ENCODE results near the gene MYCBP2.

MYCBP2 gene

DNA sequence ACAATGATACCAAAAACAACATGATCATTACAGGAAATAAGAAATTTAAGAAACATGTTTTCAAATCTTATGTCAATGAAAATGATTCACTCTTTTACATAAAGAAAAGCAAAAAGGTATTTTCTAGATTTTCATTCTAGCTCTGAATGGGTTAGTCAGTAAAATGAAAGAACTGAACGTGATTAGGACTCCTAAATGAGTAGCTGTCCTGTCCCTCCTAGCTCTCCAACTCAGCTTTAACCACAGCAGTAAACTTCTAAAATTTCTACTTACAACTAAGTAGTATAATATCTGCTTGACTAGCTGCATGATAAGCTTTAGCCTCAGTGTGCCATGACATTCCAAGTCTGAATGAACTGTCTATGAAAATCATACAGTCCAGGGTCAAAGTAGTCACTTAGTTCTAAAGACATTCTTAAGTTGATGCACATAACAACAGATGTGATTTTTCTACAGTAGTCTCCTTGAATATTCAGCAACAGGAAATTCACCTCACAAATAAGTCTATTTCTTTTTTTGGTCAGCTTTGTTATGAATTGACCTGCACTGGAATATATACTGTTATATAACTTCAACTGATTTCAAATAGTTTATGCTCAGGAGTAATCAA is 136.4 kb downstream of the MYCBP2 start:
- no peak for DNase-seq

DNA sequence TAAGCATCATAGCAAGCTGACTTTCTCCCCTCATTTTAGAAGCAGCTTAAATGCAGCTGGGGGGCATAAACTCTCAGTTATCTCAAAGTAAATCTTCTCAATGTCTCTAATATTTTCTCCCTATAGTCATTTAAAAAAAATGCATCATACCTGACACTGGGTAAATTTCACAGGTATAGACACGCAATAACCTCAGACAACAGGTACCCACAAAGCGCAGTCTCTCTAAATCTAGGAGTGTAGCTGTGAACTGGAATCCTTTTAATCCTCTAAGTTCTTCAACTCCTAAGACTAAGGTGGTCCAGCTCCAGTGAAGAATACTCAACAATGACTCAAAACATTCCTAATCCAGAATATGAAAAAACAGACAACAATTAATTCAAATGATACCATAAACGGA is 141.2 kb downstream of the MYCBP2 start:
- no peak for DNase-seq

GRCh38 chr13:77184455-77184854 is 142.4 kb downstream of the MYCBP2 start:
- DNase-seq, result no peak

- DNase-seq, result no peak
Measured at GRCh38 chr13:77180011-77180410, 146.9 kb downstream of the MYCBP2 start.

DNA sequence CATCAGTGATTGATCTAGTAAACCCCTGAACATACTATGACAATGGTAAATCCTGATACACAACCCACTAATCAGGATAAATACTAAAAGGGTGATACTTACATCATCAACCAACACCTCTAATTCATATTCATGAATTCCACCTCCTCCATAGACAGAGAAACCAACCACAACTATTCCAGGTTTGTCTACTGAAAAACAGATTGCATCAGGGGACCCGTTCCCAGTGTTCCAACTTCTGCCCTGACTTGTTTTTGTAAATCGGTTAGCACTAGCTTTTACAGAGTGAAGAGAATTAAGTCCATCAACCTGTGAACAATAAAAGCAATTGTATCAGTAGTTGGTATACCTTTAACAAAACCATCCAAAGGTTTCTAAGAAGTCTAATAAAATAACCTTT is 149.2 kb downstream of the MYCBP2 start:
- DNase-seq, result no peak

- DNase-seq, result no peak
Measured at GRCh38 chr13:77176350-77176749, 150.5 kb downstream of the MYCBP2 start.

DNA sequence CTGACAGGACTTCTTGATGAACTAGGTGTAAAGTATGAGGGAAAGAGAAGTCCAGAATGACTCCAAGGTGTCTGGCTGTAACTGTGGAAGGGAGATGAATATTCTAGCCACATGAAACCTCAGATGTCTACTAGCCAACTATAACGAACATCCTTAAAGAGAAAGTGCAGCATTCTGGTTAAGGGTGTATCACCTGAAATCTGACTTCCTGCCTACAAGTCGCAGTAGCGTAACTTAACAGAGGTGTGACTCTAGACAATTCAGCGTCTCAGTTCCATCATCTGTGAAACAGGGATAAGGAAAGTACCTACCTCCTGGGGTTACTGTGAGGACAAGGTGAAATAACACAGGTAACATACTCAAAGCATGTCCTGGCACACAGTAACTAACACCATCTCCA is 154.2 kb downstream of the MYCBP2 start:
- no peak for DNase-seq

DNA sequence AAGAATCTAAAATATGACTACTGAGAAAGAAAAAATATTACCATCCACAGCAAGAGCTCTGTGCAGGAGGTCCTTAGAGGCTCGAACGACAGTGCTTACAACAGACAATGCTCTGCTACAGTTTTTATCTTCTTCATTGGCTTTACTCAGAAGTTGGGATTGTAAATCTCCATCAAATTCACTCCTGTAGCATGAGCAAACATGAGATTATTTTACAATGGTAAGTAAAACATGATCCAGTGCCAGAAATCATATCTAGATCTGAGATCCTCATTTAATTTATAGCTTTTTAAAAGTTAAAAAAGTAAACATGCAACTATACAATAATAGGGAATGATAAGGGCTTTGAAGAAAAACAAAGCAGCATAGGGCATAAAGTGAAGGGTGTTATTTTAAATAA is 155.4 kb downstream of the MYCBP2 start:
- DNase-seq, result no peak

DNA sequence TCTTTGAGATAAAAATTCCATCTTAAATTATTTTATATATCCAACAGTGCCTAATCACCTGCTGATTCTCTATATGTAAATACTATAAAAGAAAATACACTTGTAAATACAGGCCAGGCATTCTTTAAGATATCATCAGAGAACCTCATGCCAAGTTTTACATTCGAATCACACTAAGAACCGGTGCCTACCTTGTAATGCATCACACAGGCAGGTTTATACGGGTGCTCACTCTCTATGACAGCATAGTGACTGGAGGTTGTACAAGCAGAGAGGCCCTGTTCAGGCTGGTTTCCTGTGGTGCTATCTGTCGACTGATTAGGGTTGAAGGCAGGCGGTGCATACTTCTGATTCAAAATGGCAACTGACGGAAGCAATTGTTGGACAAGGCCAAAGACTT is 158.7 kb downstream of the MYCBP2 start:
- DNase-seq, result no peak

- no peak for DNase-seq
Measured at GRCh38 chr13:77150651-77151050, 176.2 kb downstream of the MYCBP2 start.

DNA sequence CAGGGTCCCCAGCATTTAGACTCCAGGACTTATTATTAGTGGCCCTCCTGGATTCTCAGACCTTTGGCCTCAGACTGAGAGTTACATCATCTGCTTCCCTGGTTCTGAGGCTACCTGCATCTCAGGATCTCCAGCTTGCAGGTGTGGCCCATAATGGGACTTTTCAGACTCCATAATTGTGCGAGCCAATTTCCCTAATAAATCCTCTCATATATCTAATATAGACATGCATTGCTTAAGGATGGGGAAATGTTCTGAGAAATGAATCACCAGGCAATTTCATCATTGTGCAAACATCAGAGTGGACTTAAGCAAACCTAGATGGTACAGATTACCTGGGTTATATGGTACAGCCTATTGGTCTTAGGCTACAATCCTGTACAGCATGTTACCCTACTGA is 183.5 kb downstream of the MYCBP2 start:
- no peak for DNase-seq

GRCh38 chr13:77139306-77139705 is 187.6 kb downstream of the MYCBP2 start:
- DNase-seq, result no peak

DNA sequence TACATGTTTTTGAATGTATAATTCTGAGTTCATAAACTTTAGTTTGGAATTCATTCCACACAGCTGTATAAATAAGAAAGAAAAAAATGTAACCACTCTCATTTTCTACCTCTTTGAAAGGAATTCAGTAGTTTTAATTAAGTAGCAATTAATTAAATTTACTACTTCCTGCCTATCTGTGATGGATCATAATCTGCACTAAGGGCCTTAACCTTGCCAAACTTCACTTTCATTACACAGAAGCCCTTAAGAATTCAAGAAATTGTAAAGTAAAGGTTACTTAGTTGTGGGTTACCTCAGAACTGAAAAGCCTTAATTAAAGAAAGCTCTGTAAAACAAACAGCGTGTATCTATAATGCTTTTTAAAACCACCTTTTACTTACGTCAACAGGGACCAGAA is 188.1 kb downstream of the MYCBP2 start:
- DNase-seq, result no peak

GRCh38 chr13:77136902-77137420 is 189.9 kb downstream of the MYCBP2 start:
- no peak for DNase-seq

GRCh38 chr13:77124423-77124822 is 202.5 kb downstream of the MYCBP2 start:
- no peak for DNase-seq

GRCh38 chr13:77118134-77118533 is 208.8 kb downstream of the MYCBP2 start:
- no peak for DNase-seq

GRCh38 chr13:77114271-77114670 is 212.6 kb downstream of the MYCBP2 start:
- DNase-seq, result no peak

- no peak for DNase-seq
Measured at GRCh38 chr13:77113496-77113895, 213.4 kb downstream of the MYCBP2 start.

- no peak for DNase-seq
Measured at GRCh38 chr13:77105051-77105450, 221.8 kb downstream of the MYCBP2 start.

- DNase-seq, result no peak
Measured at GRCh38 chr13:77099415-77099814, 227.5 kb downstream of the MYCBP2 start.

DNA sequence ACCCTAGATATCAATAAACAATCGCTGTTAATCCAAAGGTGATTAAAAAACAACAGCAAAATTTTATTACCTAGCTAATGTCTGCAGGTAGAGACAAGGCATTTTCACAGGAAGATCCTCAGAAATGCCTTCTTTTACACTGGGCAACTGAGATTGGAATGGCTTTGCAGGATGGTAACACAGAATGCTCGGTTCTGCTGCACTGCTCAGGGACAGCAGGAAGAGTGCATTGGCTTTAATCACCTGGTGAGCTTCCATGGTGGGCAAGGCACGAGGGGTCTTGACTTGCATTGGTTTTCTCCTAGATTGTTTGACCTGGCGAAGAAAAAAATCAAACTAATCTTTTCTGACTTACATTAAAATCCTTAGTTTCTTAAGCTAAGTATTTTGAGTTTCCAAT is 231.6 kb downstream of the MYCBP2 start:
- DNase-seq, result no peak

- DNase-seq, result no peak
Measured at GRCh38 chr13:77094773-77095172, 232.1 kb downstream of the MYCBP2 start.

DNA sequence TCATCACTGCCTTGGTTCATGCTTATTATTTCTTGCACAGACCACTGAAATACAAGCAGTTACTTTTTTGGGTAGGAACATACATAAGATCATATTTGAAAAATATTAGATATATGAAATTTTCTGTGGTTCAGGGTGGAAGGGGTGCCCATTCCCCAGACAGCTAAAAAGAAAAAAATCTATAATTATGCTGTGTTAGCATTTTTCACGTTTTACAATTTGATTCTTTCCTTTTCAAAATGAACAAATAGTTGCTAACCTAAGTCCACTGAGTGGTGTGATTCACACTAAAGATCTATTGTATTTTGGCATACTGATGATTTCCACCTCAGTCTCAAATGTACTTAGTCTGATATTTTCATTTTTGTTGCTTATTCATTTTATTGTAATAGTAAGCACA is 233.2 kb downstream of the MYCBP2 start:
- DNase-seq, result no peak

DNA sequence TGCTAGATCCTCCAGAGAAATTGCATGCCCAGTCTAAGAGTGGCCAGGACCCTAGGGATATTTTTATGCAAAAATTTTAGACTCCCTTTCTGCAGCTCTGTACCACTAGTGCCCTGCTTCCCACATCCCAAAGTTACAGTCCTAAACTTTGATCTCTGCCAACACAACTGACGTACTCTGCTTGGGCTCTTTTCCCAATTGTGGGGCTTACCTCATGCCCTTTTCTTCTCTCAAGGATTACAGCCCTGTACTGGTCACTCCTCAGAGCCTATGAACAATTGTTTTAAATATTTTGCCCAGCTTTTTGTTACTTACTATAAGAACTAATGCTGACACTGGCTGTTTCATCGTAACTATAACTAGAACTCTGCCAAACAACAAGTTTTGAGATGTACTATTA is 242.1 kb downstream of the MYCBP2 start:
- no peak for DNase-seq

- no peak for DNase-seq
Measured at GRCh38 chr13:77079902-77080413, 246.9 kb downstream of the MYCBP2 start.
